T-cell (primary cell): ENCODE data around the gene DHCR7. TPM values are rescaled to one million over a fixed set of nuclear protein-coding genes. Genes with fewer than 3 reads are reported as not detected.

Experiments
- ATAC-seq, 4 experiments: fragments of 200-7000 bp in 3 of 4; fragments of 150-1000 bp in 1 of 4; cut with Tn5 transposase; replicated peaks in 1 of 4; 1 replicate in 3 of 4; 2 replicates in 1 of 4; pipeline ENCODE4 v1.10.0; 2021; ENCODE audit warnings: moderate library complexity in 3 of 4, mild to moderate bottlenecking in 2 of 4, moderate number of reproducible peaks in 1 of 4
- CTCF ChIA-PET, 2 donors: fragments of 300-600 bp; sonication (Branson Sonifier 250); formaldehyde crosslinking; loops; one replicate each; lab custom pipeline; 2022; ENCODE audit warnings: antibody characterized with exemption in 2 of 2; lab: Charles Lee
- POLR2A ChIA-PET, 2 donors: fragments of 300-600 bp; sonication (Branson Sonifier 250); formaldehyde crosslinking; loops; one replicate each; lab custom pipeline; 2022; ENCODE audit warnings: antibody characterized with exemption in 2 of 2; lab: Charles Lee
- DNase-seq, 35 experiments: peaks; one replicate each; pipeline versions ENCODE4 v3.0.0 to v3.0.0-alpha.2; 2013 to 2023
- H3K27ac ChIP-seq: one replicate; pipeline ENCODE4 v1.5.1; 2013; ENCODE audit warnings: low read length
- H3K27me3 ChIP-seq, 2 experiments: replicated peaks in 1 of 2; 1 replicate in 1 of 2; 2 replicates in 1 of 2; pipeline versions ENCODE4 v1.6.1 to v1.7.0; 2013; ENCODE audit warnings: low read length in 1 of 2, mixed read lengths in 1 of 2; ENCODE audit not compliant: control insufficient read depth in 2 of 2, insufficient read depth in 2 of 2; ENCODE audit errors: extremely low read depth in 1 of 2
- H3K36me3 ChIP-seq, 2 donors: 1 replicate in 1 of 2; 2 replicates in 1 of 2; pipeline versions ENCODE4 v1.6.1 to v1.7.0; 2013; ENCODE audit warnings: low read length in 1 of 2; ENCODE audit not compliant: control insufficient read depth in 2 of 2, insufficient read depth in 1 of 2; ENCODE audit errors: extremely low read depth in 1 of 2
- H3K4me1 ChIP-seq, 2 experiments: 1 replicate in 1 of 2; 2 replicates in 1 of 2; pipeline versions ENCODE4 v1.6.1 to v1.7.0; 2013; ENCODE audit warnings: low read length in 2 of 2, mixed read lengths in 1 of 2; ENCODE audit not compliant: insufficient read depth in 2 of 2, control insufficient read depth in 1 of 2; ENCODE audit errors: extremely low read depth in 1 of 2
- H3K4me3 ChIP-seq, 2 donors: 1 replicate in 1 of 2; 2 replicates in 1 of 2; pipeline versions ENCODE4 v1.5.1 to v1.7.0; 2013; ENCODE audit warnings: mild to moderate bottlenecking in 2 of 2, low read length in 1 of 2, moderate library complexity in 1 of 2; ENCODE audit not compliant: control insufficient read depth in 1 of 2; ENCODE audit errors: extremely low read depth in 1 of 2
- H3K9me3 ChIP-seq: 2 replicates; pipeline ENCODE4 v1.7.0; 2013
- H3K27ac Mint-ChIP-seq, 2 donors: one replicate each; pipeline ENCODE4 v1.8.0; 2020 to 2021; ENCODE audit warnings: mild to moderate bottlenecking in 2 of 2, mixed read lengths in 2 of 2
- H3K27me3 Mint-ChIP-seq, 2 donors: one replicate each; pipeline ENCODE4 v1.8.0; 2021 to 2022; ENCODE audit warnings: mixed read lengths in 2 of 2
- H3K36me3 Mint-ChIP-seq: one replicate; pipeline ENCODE4 v1.8.0; 2021; ENCODE audit warnings: mixed read lengths
- H3K4me1 Mint-ChIP-seq, 3 donors: one replicate each; pipeline ENCODE4 v1.8.0; 2020 to 2022; ENCODE audit warnings: mixed read lengths in 3 of 3, mild to moderate bottlenecking in 1 of 3
- H3K4me3 Mint-ChIP-seq, 3 donors: one replicate each; pipeline ENCODE4 v1.8.0; 2020 to 2022; ENCODE audit warnings: mild to moderate bottlenecking in 3 of 3, mixed read lengths in 3 of 3, moderate library complexity in 3 of 3
- H3K9me3 Mint-ChIP-seq, 3 donors: one replicate each; pipeline ENCODE4 v1.8.0; 2020 to 2022; ENCODE audit warnings: mixed read lengths in 3 of 3
- WGBS: methylation state at CpG from one replicate; pipeline ENCODE4 v1.1.5; 2013; ENCODE audit warnings: missing lambda C conversion rate; ENCODE audit not compliant: insufficient coverage; 5-methylcytosine and 5-hydroxymethylcytosine counted together
- total RNA-seq, 35 experiments: library from RNA in 6 of 35; stranded (reverse) in 6 of 35; fragments of 120-200 nt in 1 of 35; gene quantifications; one replicate each; pipeline versions ENCODE4 v1.2.1 to v1.2.4 and lab custom pipeline; 2013 to 2026

Gene DHCR7
- total RNA-seq, 5 donors from 2014 or later (not counting 1 experiment from before 2014, with no cell fraction given): 17.8 to 22.6 (median 21.1) TPM

DNA sequence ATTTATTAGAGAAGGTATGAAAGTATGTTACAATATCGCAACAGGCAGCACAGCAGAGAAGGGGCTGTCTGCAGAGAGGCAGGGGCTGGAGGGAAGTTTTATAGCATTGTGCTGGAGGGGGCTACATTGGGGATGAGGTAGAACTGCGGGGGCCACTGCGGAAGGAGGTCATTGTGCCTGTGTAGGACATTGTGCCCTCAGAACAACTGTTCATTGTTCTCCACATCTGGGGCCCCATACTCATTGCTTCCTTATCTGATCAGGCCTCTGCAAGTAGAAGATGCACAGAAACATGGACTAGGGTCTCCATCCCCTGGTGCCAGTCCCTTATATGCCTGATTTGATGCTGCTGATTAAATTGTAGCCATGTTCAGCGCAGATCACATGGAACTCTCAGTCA, 16.9 kb upstream of the DHCR7 start:
- H3K4me1 ChIP-seq: no peaks in the 10 kb centered on the region
- 100% methylated on average over 2 of the region's 4 CpGs for WGBS
- CTCF ChIA-PET: no interaction called here
- no peaks in the 10 kb centered on the region for H3K9me3 ChIP-seq
- no peaks in the 10 kb centered on the region for H3K27me3 Mint-ChIP-seq
- POLR2A ChIA-PET: no interaction called here
- ATAC-seq (no peak), DNase-seq (no peak)
- no peak overlapping the region for H3K27ac Mint-ChIP-seq
- no peak overlapping the region for H3K27ac ChIP-seq
- peaks cover 65% of the 10 kb centered on the region for H3K36me3 Mint-ChIP-seq
- no peak overlapping the region for H3K4me3 Mint-ChIP-seq
- no peak overlapping the region for H3K4me3 ChIP-seq
- H3K27me3 ChIP-seq: no peaks in the 10 kb centered on the region
- peaks cover 18 to 54% of the 10 kb centered on the region in 2 donors for H3K36me3 ChIP-seq
- no peaks in the 10 kb centered on the region for H3K9me3 Mint-ChIP-seq
- H3K4me1 Mint-ChIP-seq: peaks cover 0 to 9% (median 3%) of the 10 kb centered on the region in 3 donors

DNA sequence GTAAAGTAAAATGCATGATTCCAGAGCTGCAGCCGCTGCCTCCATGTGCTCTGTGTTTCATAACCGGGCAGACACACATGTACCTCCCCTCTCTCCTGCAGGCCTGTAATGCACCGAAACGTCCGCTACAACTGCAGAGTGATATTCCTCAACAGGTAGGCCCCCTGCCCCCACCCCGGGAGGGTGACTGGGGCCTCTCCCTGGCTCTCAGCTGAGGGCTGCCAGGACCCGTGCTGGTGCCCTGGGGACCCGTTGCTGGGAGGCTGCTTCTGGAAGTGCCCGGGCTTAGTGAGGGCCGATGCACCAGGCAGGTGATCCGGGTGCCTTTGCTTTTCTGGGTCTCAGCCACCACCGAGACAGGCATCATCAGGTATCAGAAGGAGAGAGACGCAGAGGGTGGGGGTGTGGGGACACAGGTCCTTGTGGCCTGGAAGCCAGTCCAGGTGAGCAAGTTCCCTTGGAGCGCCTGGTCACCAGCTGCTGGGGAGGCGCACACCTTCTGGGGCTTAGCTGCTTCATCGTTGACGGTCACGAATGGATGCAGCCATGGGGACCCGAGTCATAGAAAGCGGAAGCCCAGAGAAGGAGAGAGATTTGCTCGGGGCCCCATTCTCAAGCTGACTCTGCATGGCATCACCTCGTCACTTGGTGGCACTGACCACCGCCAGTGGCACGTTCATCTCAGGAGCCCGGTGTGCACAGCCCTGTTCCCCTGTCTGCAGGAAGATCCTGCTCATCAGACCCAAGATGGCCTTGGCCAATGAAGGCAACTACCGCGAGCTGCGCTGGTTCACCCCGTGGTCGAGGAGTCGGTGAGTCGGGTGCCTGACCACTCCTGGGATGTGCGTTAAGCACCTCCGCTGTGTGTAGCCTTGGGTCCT, 15.4 kb upstream of the DHCR7 start:
- Mint-ChIP-seq H3K27me3 (no peaks in the 10 kb centered on the region), H3K9me3 (no peaks in the 10 kb centered on the region), H3K4me3 (no peak overlapping the region), H3K27ac (no peak overlapping the region), H3K36me3 (peaks cover 66% of the 10 kb centered on the region), H3K4me1 (peaks cover 0 to 16% (median 3%) of the 10 kb centered on the region in 3 donors)
- H3K4me3 ChIP-seq: no peak overlapping the region
- no peak for DNase-seq
- no peak overlapping the region for H3K27ac ChIP-seq
- WGBS: 98% methylated on average over 33 of the region's 34 CpGs
- peaks cover 24 to 69% of the 10 kb centered on the region in 2 donors for H3K36me3 ChIP-seq
- H3K9me3 ChIP-seq: no peaks in the 10 kb centered on the region
- no peak for ATAC-seq
- POLR2A ChIA-PET: no interaction called here
- no peaks in the 10 kb centered on the region for H3K27me3 ChIP-seq
- CTCF ChIA-PET: no interaction called here
- no peaks in the 10 kb centered on the region for H3K4me1 ChIP-seq

DNA sequence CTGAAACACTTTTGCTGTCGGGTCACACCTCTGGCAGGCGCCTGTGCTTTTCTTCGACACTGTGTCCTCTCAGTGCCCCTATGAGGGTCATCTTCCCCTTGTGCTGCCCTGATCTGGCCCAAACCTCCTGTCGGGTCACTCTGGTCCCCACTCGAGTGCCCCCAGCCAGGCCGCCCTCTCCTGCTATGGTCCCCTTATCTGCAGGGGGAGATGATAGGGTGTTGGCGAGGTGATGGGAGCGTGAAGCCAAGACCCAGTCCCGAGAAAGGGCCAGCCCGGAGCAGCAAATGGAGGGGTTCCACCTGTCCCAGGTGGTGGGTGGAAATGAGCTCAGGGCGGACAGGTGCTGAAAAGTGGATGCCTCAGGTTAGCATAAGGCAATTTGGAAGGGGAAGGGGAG, 14.5 kb upstream of the DHCR7 start:
- DNase-seq (no peak), ATAC-seq (no peak)
- peaks cover 64% of the 10 kb centered on the region for H3K36me3 Mint-ChIP-seq
- no peaks in the 10 kb centered on the region for H3K9me3 Mint-ChIP-seq
- H3K4me1 Mint-ChIP-seq: peaks cover under 1 to 18% (median 5%) of the 10 kb centered on the region in 3 donors
- POLR2A ChIA-PET: no interaction called here
- Histone ChIP-seq H3K4me1 (no peaks in the 10 kb centered on the region), H3K36me3 (peaks cover 24 to 78% of the 10 kb centered on the region in 2 donors), H3K27ac (no peak overlapping the region), H3K9me3 (no peaks in the 10 kb centered on the region), H3K27me3 (no peaks in the 10 kb centered on the region), H3K4me3 (no peak overlapping the region)
- no peak overlapping the region for H3K27ac Mint-ChIP-seq
- no peak overlapping the region for H3K4me3 Mint-ChIP-seq
- WGBS: 94% methylated on average over 8 of the region's 11 CpGs
- CTCF ChIA-PET: no interaction called here
- H3K27me3 Mint-ChIP-seq: no peaks in the 10 kb centered on the region

DNA sequence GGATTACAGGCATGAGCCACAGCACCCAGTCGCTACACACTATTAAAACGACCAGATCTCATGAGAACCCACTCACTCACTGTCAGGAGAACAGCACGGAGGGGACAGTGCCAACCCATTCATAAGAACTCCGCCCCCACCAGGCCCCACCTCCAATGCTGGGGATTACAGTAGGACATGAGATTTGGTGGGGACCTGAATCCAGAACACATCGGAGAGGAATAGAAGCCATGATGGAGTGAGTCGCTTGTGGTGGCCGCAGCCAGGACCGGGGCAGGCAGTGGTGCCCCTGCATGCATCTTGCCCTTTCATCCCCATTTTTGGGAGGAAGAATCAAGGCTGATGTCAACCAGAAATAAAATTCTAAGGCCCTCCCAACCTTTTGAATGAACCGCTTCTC, 13.5 kb upstream of the DHCR7 start:
- Mint-ChIP-seq H3K36me3 (peaks cover 64% of the 10 kb centered on the region), H3K27me3 (no peaks in the 10 kb centered on the region), H3K9me3 (no peaks in the 10 kb centered on the region), H3K27ac (no peak overlapping the region), H3K4me3 (no peak overlapping the region), H3K4me1 (peaks cover 3 to 22% (median 9%) of the 10 kb centered on the region in 3 donors)
- DNase-seq: no peak
- POLR2A ChIA-PET: no interaction called here
- CTCF ChIA-PET: no interaction called here
- no peaks in the 10 kb centered on the region for H3K9me3 ChIP-seq
- 93% methylated on average over 3 of the region's 9 CpGs for WGBS
- no peaks in the 10 kb centered on the region for H3K27me3 ChIP-seq
- peaks cover 24 to 80% of the 10 kb centered on the region in 2 donors for H3K36me3 ChIP-seq
- H3K27ac ChIP-seq: no peak overlapping the region
- H3K4me1 ChIP-seq: no peaks in the 10 kb centered on the region
- ATAC-seq: no peak
- no peak overlapping the region for H3K4me3 ChIP-seq

DNA sequence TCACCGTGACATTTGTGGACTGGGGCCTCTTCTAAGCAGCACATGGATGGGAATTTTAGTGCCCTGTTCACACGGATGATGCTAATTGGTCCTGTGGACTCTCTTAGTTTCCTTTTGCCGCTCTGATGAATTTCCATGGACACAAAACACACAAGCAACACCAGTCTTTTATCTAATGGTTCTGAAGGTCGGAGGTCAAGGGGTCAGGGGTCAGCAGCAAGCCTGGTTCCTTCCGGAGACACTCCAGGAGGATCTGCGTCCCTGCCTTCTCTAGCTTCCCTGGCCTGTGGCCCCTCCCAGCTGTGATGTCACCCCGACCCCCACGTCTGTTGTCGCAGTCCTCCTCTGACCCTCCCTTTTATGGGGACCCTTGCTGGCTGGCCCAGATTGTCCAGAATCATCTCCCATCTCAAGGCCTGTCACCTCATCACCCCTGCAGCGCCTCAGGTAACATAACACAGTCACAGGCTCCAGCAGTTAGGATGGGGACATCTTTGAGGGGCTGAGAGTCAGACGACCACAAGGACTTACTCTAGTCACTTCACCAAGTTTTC, 11.7 kb upstream of the DHCR7 start:
- H3K36me3 Mint-ChIP-seq: peaks cover 71% of the 10 kb centered on the region
- H3K4me3 Mint-ChIP-seq: no peak overlapping the region
- WGBS: 83% methylated on average over 4 of the region's 11 CpGs
- Histone ChIP-seq H3K9me3 (no peaks in the 10 kb centered on the region), H3K4me1 (peaks cover 0 to 4% of the 10 kb centered on the region in 2 experiments), H3K27ac (no peak overlapping the region), H3K27me3 (no peaks in the 10 kb centered on the region), H3K36me3 (peaks cover 19 to 86% of the 10 kb centered on the region in 2 donors), H3K4me3 (no peak overlapping the region)
- ATAC-seq (no peak), DNase-seq (no peak)
- POLR2A ChIA-PET: no interaction called here
- H3K9me3 Mint-ChIP-seq: no peaks in the 10 kb centered on the region
- H3K27me3 Mint-ChIP-seq: no peaks in the 10 kb centered on the region
- H3K4me1 Mint-ChIP-seq: peaks cover 12 to 36% (median 18%) of the 10 kb centered on the region in 3 donors
- no peak overlapping the region for H3K27ac Mint-ChIP-seq
- CTCF ChIA-PET: no interaction called here

DNA sequence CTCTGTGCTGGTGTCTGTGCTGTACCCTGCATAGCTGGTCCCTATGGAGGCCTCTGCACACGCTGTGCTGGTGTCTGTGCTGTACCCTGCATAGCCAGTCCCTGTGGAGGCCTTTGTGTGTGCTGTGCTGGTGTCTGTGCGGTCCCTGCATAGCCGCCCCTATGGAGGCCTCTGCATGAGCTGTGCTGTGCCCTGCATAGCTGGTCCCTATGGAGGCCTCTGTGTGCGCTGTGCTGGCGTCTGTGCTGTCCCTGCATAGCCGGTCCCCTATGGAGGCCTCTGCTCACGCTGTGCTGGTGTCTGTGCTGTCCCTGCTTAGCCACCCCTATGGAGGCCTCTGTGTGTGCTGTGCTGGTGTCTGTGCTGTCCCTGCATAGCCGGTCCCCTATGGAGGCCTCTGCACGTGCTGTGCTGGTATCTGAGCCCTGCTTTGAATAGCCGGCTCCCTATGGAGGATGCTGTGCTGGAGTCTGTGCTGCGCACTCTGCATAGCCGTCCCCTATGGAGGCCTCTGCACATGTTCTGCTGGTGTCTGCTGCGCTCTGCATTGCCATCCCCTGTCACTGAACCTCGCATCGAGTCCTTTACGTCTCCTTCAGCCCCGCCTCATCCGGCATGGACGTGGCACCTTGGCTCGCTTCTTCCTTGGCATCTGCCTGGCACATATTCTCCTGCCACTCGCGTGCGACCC, 11.0 kb upstream of the DHCR7 start:
- H3K4me3 Mint-ChIP-seq: no peak overlapping the region
- Histone ChIP-seq H3K4me1 (peaks cover 0 to 10% of the 10 kb centered on the region in 2 experiments), H3K4me3 (no peak overlapping the region), H3K27me3 (no peaks in the 10 kb centered on the region), H3K9me3 (no peaks in the 10 kb centered on the region), H3K27ac (no peak overlapping the region), H3K36me3 (peaks cover 19 to 83% of the 10 kb centered on the region in 2 donors)
- H3K36me3 Mint-ChIP-seq: peaks cover 71% of the 10 kb centered on the region
- 97% methylated on average over 23 of the region's 23 CpGs for WGBS
- ATAC-seq (peak in 1 of 4 experiments; percentile 7), DNase-seq (no peak)
- no peak overlapping the region for H3K27ac Mint-ChIP-seq
- ChIA-PET POLR2A (no interaction called here), CTCF (no interaction called here)
- peaks cover 19 to 41% (median 24%) of the 10 kb centered on the region in 3 donors for H3K4me1 Mint-ChIP-seq
- no peaks in the 10 kb centered on the region for H3K9me3 Mint-ChIP-seq
- H3K27me3 Mint-ChIP-seq: no peaks in the 10 kb centered on the region
